Activated T-helper 1 cell treated with anti-CD3 and anti-CD28 coated beads, Interleukin-12 subunit alpha, Interleukin-12 subunit beta, Interleukin-2, Interleukin-4 antibody, amounts not matched to agents 30 ng/mL and 10 ng/mL and 1 ng/mL, durations not matched to agents 14 hours and 24 hours and 36 hours (primary cell): ENCODE data around the gene ADTRP. TPM values are rescaled to one million over a fixed set of nuclear protein-coding genes. Genes with fewer than 3 reads are reported as not detected.

Experiments
- DNase-seq: peaks from one replicate; pipeline ENCODE4 v3.0.0; 2021; ENCODE audit warnings: low spot score
- H3K27ac Mint-ChIP-seq: one replicate; pipeline ENCODE4 v1.8.0; 2021; ENCODE audit warnings: mild to moderate bottlenecking, mixed read lengths
- H3K27me3 Mint-ChIP-seq: one replicate; pipeline ENCODE4 v1.8.0; 2022; ENCODE audit warnings: mild to moderate bottlenecking, moderate library complexity, mixed read lengths; ENCODE audit not compliant: insufficient read depth
- H3K36me3 Mint-ChIP-seq: one replicate; pipeline ENCODE4 v1.8.0; 2021; ENCODE audit warnings: low read depth, mixed read lengths
- H3K4me1 Mint-ChIP-seq: one replicate; pipeline ENCODE4 v1.8.0; 2021; ENCODE audit warnings: low read depth, mixed read lengths
- H3K4me3 Mint-ChIP-seq: one replicate; pipeline ENCODE4 v1.8.0; 2021; ENCODE audit warnings: mild to moderate bottlenecking, moderate library complexity, mixed read lengths
- H3K9me3 Mint-ChIP-seq: one replicate; pipeline ENCODE4 v1.8.0; 2021; ENCODE audit warnings: mixed read lengths
- intact Hi-C: fragments of 100-400 bp; cut with micrococcal nuclease; formaldehyde crosslinking; loops from one replicate; pipeline ENCODE4 v1.15.1; 2024
- total RNA-seq: library from RNA; stranded (reverse); gene quantifications from 2 replicates; pipeline ENCODE4 v1.2.3, GENCODE V29; 2022

Gene ADTRP
- total RNA-seq, 1 donor from 2014 or later = 10.6 TPM

DNA sequence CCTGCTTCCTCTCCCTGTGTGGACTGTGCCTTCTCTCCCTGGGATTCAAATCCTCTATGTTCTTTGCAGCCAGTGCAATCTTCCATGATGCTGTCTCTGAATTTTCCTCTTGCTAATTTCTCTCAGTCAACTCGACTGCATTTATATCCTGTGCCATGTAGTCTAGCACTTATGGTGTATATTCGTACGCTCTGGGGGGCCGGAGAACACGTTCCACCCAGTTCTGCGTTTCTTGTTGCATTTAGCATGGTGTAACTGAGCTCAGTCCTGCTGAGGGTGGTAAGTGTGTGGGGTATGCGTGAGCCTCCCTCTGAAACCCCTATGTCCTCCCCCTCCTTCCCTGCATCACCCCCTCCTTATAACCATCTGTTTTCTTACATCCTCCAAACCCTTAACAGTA lies 42.0 kb downstream of the ADTRP start:
- Mint-ChIP-seq H3K4me1 (peaks cover 34% of the 10 kb centered on the region), H3K9me3 (peaks cover 10% of the 10 kb centered on the region), H3K27me3 (peaks cover 2% of the 10 kb centered on the region), H3K36me3 (peaks cover 12% of the 10 kb centered on the region), H3K4me3 (no peak overlapping the region), H3K27ac (no peak overlapping the region)
- no peak for DNase-seq
- intact Hi-C loops = no loop called here

DNA sequence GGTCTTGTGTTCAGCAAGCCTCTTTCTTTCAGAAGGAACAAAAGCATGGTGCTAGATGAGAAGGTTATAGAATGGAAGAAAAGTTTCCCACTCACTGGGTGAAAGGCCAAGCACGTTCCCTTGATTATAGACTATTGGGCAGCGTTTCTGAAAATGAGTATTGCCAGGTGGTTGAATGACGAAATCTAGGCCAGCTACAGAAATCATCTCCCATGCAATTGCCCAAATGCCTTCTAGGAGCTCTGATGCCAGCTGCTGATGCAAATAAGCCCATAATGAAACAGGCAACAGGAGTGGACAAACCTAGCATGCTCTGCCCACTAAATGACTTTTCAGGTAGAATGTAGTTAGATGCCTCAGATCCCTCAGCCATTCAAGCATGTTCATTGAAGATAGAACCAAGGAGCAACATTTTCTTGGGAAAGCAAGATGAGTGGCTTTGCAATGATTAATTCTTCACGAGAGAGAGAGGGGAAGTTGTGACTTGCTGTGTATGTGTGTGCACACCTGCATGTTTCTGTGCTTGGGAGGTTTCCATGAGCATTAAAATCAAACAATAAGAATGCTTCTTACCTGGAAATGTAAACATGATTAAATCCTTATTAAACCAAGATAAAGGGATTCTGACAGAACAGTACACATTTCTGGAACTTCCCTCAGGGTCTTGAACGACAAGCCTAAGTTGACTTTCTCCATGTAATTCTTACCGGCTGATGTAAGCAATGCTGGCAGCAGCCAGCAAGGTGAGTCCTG lies 43.6 kb downstream of the ADTRP start:
- H3K36me3 Mint-ChIP-seq = peaks cover 14% of the 10 kb centered on the region
- no peak overlapping the region for H3K4me3 Mint-ChIP-seq
- no peak for DNase-seq
- H3K27me3 Mint-ChIP-seq = no peaks in the 10 kb centered on the region
- no peak overlapping the region for H3K27ac Mint-ChIP-seq
- peaks cover 42% of the 10 kb centered on the region for H3K4me1 Mint-ChIP-seq
- intact Hi-C loops = loop anchor here (5.0 kb wide), 3 partner anchors 32 to 497 kb away; no protein-coding TSS in a partner anchor
- peaks cover 13% of the 10 kb centered on the region for H3K9me3 Mint-ChIP-seq

GRCh38 chr6:11732036-11732631 lies 46.5 kb downstream of the ADTRP start:
- peak; percentile 25 for DNase-seq
- intact Hi-C loops = loop anchor here (1.0 to 5.0 kb wide), 9 partner anchors 20 to 893 kb away; partner anchors contain the start of gene MAK
- peaks cover 71% of the 10 kb centered on the region for H3K4me1 Mint-ChIP-seq
- peak overlapping the region; percentile 87 for H3K27ac Mint-ChIP-seq
- peaks cover 17% of the 10 kb centered on the region for H3K36me3 Mint-ChIP-seq
- no peaks in the 10 kb centered on the region for H3K27me3 Mint-ChIP-seq
- peak overlapping the region; percentile 23 for H3K4me3 Mint-ChIP-seq
- H3K9me3 Mint-ChIP-seq = peaks cover 11% of the 10 kb centered on the region

DNA sequence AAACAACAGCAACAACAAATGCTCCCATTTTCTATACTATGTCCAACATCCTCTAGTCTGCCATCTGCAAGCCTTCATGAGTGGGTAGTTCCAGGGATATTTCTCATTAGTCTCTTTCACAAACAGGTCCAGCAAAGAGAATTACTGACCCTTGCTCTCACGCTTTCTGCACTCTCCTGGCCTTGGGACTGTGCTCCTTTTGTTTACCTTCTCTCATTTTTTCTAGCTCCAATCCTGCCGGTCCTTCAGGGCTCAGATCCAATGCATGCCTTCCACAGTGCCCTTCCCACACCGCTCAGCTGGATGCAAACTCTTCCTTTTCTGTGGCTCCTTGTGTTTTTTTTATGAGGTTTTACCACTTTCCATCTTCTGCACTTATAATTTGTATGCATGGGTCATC lies 47.2 kb downstream of the ADTRP start:
- H3K4me1 Mint-ChIP-seq = peaks cover 74% of the 10 kb centered on the region
- no peaks in the 10 kb centered on the region for H3K27me3 Mint-ChIP-seq
- intact Hi-C loops = loop anchor here (2.0 to 5.0 kb wide), 4 partner anchors 36 to 501 kb away; no protein-coding TSS in a partner anchor
- peak overlapping the region; percentile 87 for H3K27ac Mint-ChIP-seq
- DNase-seq = no peak
- peaks cover 19% of the 10 kb centered on the region for H3K36me3 Mint-ChIP-seq
- peaks cover 13% of the 10 kb centered on the region for H3K9me3 Mint-ChIP-seq
- H3K4me3 Mint-ChIP-seq = peak overlapping the region; percentile 23

DNA sequence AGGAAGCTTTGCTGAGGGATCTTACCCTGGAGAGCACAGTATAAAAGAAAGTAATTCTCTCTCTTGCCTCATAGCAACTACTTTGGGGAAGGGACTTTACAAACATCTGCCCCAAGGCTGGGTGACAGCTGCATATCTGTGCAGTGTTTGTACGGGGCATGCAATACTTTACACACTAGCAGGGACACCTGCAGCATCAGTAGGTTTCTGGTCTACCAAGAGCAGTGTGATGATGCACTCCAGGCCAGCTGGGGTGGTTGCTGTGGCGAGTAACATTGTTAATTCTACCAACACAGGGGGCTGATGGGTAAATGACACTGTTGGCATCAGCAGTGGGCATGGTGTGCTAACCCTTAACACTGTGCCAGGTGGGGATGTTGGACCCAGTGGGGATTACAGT lies 48.0 kb downstream of the ADTRP start:
- intact Hi-C loops = loop anchor here (2.0 to 5.0 kb wide), 4 partner anchors 37 to 502 kb away; no protein-coding TSS in a partner anchor
- Mint-ChIP-seq H3K27ac (peak overlapping the region; percentile 86), H3K9me3 (peaks cover 19% of the 10 kb centered on the region), H3K36me3 (peaks cover 25% of the 10 kb centered on the region), H3K27me3 (no peaks in the 10 kb centered on the region), H3K4me1 (peaks cover 82% of the 10 kb centered on the region), H3K4me3 (peak overlapping the region; percentile 19)
- DNase-seq = no peak

DNA sequence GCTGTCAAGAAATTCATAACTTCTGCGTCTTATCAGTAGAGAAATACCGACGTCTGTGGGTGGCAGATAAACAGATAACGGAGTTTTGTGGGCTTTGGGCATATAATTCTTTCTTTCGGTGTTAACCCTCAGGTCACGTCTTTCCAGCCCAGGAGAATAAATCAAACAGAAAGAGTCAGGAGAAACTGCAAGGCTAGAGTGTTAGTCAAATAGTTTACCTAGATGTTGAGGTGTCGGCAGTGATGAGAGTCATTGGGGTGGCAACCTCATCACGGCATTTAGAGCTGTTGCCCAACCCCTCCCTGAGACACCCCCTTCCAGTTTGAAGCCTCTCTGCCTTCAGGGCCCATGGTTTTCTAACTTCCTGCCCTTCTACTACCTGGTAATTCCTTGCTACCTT lies 49.5 kb downstream of the ADTRP start:
- Mint-ChIP-seq H3K4me1 (peaks cover 92% of the 10 kb centered on the region), H3K27me3 (no peaks in the 10 kb centered on the region), H3K36me3 (peaks cover 29% of the 10 kb centered on the region), H3K4me3 (peak overlapping the region; percentile 80), H3K27ac (peak overlapping the region; percentile 94), H3K9me3 (peaks cover 19% of the 10 kb centered on the region)
- DNase-seq = peak; percentile 32
- intact Hi-C loops = loop anchor here (1.0 to 2.0 kb wide), 2 partner anchors 15 to 282 kb away; no protein-coding TSS in a partner anchor

GRCh38 chr6:11727998-11728961 lies 50.3 kb downstream of the ADTRP start:
- Mint-ChIP-seq H3K4me1 (peaks cover 90% of the 10 kb centered on the region), H3K36me3 (peaks cover 26% of the 10 kb centered on the region), H3K9me3 (peaks cover 15% of the 10 kb centered on the region), H3K27me3 (no peaks in the 10 kb centered on the region), H3K4me3 (peak overlapping the region; percentile 80), H3K27ac (peak overlapping the region; percentile 94)
- DNase-seq = no peak
- intact Hi-C loops = loop anchor here (2.0 kb wide), 1 partner anchor 283 kb away; no protein-coding TSS in a partner anchor

DNA sequence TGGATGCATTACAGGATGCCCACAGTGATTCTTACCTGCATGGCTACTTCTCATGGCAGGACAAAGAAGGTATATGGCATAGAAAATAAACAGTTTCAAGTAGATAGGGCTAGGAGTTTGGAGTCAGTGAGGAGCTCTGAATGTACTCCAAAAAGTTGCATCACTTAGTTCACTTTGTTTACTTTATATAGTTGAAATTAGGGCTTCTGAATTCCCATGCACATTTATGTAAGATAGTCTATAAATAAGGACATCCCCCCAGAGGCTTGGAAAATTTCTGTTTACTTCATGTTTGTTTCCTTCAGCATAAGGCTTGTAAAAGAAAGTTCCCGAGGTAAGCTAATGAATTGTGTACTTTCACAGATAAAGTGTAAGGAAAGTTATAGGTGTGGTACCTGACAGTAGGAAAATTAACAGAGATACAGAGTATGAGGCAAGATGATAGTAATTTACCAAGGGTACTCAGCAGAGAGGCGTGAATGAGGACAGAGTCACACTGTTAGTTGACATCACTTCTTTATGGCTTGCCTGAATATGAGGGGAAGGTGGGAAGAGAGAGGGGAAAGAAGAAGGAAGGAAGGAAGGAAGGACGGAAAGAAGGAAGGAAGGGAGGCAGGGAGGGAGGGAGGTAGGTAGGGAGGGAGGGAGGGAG lies 51.1 kb downstream of the ADTRP start:
- no peak for DNase-seq
- H3K27me3 Mint-ChIP-seq = no peaks in the 10 kb centered on the region
- peak overlapping the region; percentile 80 for H3K4me3 Mint-ChIP-seq
- H3K27ac Mint-ChIP-seq = no peak overlapping the region
- peaks cover 14% of the 10 kb centered on the region for H3K9me3 Mint-ChIP-seq
- H3K4me1 Mint-ChIP-seq = peaks cover 91% of the 10 kb centered on the region
- H3K36me3 Mint-ChIP-seq = peaks cover 31% of the 10 kb centered on the region
- intact Hi-C loops = no loop called here

GRCh38 chr6:11724286-11724685 lies 54.3 kb downstream of the ADTRP start:
- peak overlapping the region; percentile 38 for H3K27ac Mint-ChIP-seq
- H3K9me3 Mint-ChIP-seq = peaks cover 13% of the 10 kb centered on the region
- H3K36me3 Mint-ChIP-seq = peaks cover 40% of the 10 kb centered on the region
- no peak for DNase-seq
- peaks cover 65% of the 10 kb centered on the region for H3K4me1 Mint-ChIP-seq
- intact Hi-C loops = no loop called here
- peak overlapping the region; percentile 62 for H3K4me3 Mint-ChIP-seq
- H3K27me3 Mint-ChIP-seq = no peaks in the 10 kb centered on the region

DNA sequence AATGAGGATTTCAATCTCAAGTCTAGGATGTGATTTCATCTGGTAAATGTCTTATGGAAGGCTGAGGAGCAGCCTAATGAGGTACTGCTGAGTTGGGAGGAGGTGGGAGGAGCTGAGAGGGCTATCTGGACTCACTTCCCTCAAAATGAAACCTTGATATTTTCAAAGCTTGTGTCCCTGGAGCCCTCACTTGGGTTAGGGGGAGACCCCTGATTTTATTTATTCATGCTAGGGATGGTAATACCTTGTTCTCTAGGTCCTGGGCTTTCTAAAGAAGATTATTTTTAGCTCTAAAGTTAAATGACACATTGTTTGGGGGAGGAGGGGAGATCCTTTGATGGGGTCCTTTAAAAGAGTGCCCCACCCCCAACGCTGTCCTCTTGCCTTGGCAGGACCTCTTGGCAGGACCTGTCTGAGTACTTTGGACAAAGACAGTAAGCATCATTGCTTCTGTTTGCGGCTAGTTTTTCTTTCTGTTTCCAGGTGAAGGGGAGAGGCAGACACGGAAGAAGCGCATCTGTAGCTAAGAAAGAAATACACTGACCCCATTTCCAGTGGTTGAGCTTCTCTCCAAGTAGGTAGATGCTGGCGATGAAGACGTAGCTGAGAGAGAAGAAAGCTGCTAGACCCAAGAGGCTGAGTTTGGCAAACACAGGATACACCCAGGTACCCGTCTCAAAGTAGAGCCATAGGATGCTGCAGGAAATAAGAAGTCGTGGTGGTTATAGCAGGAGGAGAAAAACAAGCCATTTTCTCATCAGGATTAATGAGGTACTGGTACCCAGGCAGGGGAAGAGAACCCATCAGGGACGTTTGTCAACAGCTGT lies 55.6 kb downstream of the ADTRP start:
- DNase-seq = no peak
- H3K4me1 Mint-ChIP-seq = peaks cover 52% of the 10 kb centered on the region
- no peaks in the 10 kb centered on the region for H3K27me3 Mint-ChIP-seq
- peaks cover 13% of the 10 kb centered on the region for H3K9me3 Mint-ChIP-seq
- intact Hi-C loops = no loop called here
- peak overlapping the region; percentile 62 for H3K4me3 Mint-ChIP-seq
- H3K27ac Mint-ChIP-seq = peak overlapping the region; percentile 50
- peaks cover 42% of the 10 kb centered on the region for H3K36me3 Mint-ChIP-seq

GRCh38 chr6:11722220-11722619 lies 56.4 kb downstream of the ADTRP start:
- Mint-ChIP-seq H3K4me1 (peaks cover 44% of the 10 kb centered on the region), H3K27ac (peak overlapping the region; percentile 50), H3K4me3 (no peak overlapping the region), H3K36me3 (peaks cover 43% of the 10 kb centered on the region), H3K27me3 (no peaks in the 10 kb centered on the region), H3K9me3 (peaks cover 13% of the 10 kb centered on the region)
- DNase-seq = no peak
- intact Hi-C loops = no loop called here
